Measurements from ENCODE around the gene ZKSCAN5. TPM values are rescaled to one million over a fixed set of nuclear protein-coding genes. Genes with fewer than 3 reads are reported as not detected.
"Not testable (repeated sequence)": the region's sequence is repeated elsewhere in the genome, so short reads cannot be mapped to it uniquely, and the experiment has no call there.

The ZKSCAN5 gene
- total RNA-seq, 2 donors from 2014 or later: 14.9 to 18.2 TPM

DNA sequence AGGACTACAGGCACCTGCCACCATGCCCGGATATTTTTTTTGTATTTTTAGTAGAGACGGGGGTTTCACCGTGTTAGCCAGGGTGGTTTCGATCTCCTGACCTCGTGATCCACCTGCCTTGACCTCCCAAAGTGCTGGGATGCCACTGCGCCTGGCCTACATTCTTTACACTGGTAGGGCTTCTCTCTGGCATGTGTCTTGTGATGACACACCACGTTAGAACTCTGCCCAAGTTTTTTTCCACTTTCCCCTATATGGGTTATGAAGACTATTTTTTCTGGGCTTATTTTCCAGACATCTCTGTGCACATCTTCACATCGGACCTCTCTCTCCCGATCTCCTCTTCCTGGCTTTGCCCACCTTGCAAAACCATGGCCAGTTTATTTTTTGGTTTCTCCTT, 36.8 kb downstream of the ZKSCAN5 start:
- H3K4me3 Mint-ChIP-seq: no peak overlapping the region
- H3K4me1 Mint-ChIP-seq: no peaks in the 10 kb centered on the region
- H3K4me3 ChIP-seq (ENCODE audit: low read length): no peak overlapping the region
- H3K9me3 ChIP-seq (ENCODE audit: control insufficient read depth, low read length): peaks cover 14% of the 10 kb centered on the region
- no peak overlapping the region for H3K9ac ChIP-seq (ENCODE audit: extremely low read depth, low read length, poor library complexity, severe bottlenecking)
- DNase-seq: no peak
- H3K27me3 Mint-ChIP-seq (ENCODE audit: insufficient read depth): peaks cover 6% of the 10 kb centered on the region
- no peak overlapping the region for H3K27ac Mint-ChIP-seq
- no peaks in the 10 kb centered on the region for H3K4me1 ChIP-seq (ENCODE audit: control insufficient read depth, insufficient read depth, low read length)
- peaks cover 86% of the 10 kb centered on the region for H3K9me3 Mint-ChIP-seq
- H3K27me3 ChIP-seq (ENCODE audit: control insufficient read depth, insufficient read depth, low read length, poor library complexity, severe bottlenecking): no peaks in the 10 kb centered on the region
- H3K36me3 Mint-ChIP-seq (ENCODE audit: low read depth): peaks cover 27% of the 10 kb centered on the region
- no peak overlapping the region for H3K27ac ChIP-seq (ENCODE audit: low read depth, low read length)
- WGBS, 2 experiments (ENCODE audit: insufficient coverage in 1 of 2, insufficient read length in 1 of 2): 90 to 93% methylated on average over 9 of the region's 9 CpGs
- TF ChIP-seq, protein P1, sequence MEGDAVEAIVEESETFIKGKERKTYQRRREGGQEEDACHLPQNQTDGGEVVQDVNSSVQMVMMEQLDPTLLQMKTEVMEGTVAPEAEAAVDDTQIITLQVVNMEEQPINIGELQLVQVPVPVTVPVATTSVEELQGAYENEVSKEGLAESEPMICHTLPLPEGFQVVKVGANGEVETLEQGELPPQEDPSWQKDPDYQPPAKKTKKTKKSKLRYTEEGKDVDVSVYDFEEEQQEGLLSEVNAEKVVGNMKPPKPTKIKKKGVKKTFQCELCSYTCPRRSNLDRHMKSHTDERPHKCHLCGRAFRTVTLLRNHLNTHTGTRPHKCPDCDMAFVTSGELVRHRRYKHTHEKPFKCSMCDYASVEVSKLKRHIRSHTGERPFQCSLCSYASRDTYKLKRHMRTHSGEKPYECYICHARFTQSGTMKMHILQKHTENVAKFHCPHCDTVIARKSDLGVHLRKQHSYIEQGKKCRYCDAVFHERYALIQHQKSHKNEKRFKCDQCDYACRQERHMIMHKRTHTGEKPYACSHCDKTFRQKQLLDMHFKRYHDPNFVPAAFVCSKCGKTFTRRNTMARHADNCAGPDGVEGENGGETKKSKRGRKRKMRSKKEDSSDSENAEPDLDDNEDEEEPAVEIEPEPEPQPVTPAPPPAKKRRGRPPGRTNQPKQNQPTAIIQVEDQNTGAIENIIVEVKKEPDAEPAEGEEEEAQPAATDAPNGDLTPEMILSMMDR (conservative IDR thresholded peaks at IDR 0.05): no peak
- H3K36me3 ChIP-seq (ENCODE audit: control insufficient read depth, insufficient read depth, low read length): peaks cover under 1% of the 10 kb centered on the region

DNA sequence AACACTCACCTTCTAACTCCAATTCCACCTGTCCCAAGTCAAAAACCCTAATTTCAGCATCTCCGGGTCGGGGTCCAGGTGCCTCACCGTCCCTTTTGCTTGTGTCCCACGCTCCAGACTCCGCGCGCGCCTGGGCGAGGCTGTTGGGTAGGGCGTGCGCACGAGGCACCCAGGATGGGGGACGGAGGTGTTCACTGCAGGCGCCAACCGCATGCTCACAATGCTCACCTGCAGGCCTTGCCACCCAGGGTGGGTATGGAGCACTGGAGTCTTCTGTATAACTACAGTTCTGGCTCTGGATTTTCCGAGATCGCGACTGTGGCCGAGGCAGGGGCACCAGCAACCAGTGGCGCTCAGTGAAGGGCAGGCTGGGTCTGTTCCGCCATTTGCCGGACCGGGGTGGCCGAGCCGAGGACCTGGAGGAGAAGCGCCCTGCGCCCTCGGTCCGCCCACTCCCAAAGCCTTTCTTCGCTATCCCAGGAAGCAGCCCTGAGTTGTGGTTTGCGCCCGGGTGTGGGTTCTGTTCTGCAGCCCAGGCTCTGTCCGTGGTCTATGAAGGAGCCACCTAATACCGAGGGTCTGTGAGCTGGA, 38.7 kb downstream of the ZKSCAN5 start:
- Mint-ChIP-seq H3K9me3 (peaks cover 84% of the 10 kb centered on the region), H3K27ac (no peak overlapping the region), H3K4me3 (no peak overlapping the region), H3K36me3 (ENCODE audit: low read depth) (peaks cover 47% of the 10 kb centered on the region), H3K27me3 (ENCODE audit: insufficient read depth) (peaks cover 3% of the 10 kb centered on the region), H3K4me1 (no peaks in the 10 kb centered on the region)
- TF ChIP-seq, protein P1 (conservative IDR thresholded peaks at IDR 0.05): no peak
- Histone ChIP-seq H3K9ac (ENCODE audit: extremely low read depth, low read length, poor library complexity, severe bottlenecking) (no peak overlapping the region), H3K27me3 (ENCODE audit: control insufficient read depth, insufficient read depth, low read length, poor library complexity, severe bottlenecking) (no peaks in the 10 kb centered on the region), H3K36me3 (ENCODE audit: control insufficient read depth, insufficient read depth, low read length) (peaks cover 20% of the 10 kb centered on the region), H3K27ac (ENCODE audit: low read depth, low read length) (no peak overlapping the region), H3K9me3 (ENCODE audit: control insufficient read depth, low read length) (peaks cover 34% of the 10 kb centered on the region), H3K4me3 (ENCODE audit: low read length) (no peak overlapping the region), H3K4me1 (ENCODE audit: control insufficient read depth, insufficient read depth, low read length) (no peaks in the 10 kb centered on the region)
- 96% methylated on average over 19 to 34 of the region's 34 CpGs for WGBS, 2 experiments (ENCODE audit: insufficient coverage in 1 of 2, insufficient read length in 1 of 2)
- DNase-seq: no peak

DNA sequence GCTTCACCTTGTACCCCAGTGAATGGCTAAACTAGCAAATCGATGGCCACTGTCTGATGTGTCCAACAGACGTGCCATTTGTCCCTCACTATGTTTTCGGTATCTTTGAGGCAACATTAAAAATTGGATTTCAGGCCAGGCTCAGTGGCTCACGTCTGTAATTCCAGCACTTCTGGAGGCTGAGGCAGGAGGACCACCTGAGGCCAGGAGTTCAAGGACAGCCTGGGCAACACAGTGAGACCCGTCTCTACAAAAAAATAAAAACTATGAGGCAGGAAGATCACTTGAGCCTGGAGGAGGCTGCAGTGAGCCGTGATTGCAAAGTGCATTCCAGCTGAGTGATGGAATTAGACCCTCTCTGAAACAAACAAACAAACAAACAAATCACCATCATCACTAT, 39.5 kb downstream of the ZKSCAN5 start:
- no peak overlapping the region for H3K9ac ChIP-seq (ENCODE audit: extremely low read depth, low read length, poor library complexity, severe bottlenecking)
- TF ChIP-seq, protein P1 (conservative IDR thresholded peaks at IDR 0.05): no peak
- 89 to 95% methylated on average over 5 to 6 of the region's 6 CpGs for WGBS, 2 experiments (ENCODE audit: insufficient coverage in 1 of 2, insufficient read length in 1 of 2)
- no peak overlapping the region for H3K4me3 Mint-ChIP-seq
- no peak overlapping the region for H3K27ac Mint-ChIP-seq
- peaks cover 52% of the 10 kb centered on the region for H3K36me3 Mint-ChIP-seq (ENCODE audit: low read depth)
- no peaks in the 10 kb centered on the region for H3K4me1 ChIP-seq (ENCODE audit: control insufficient read depth, insufficient read depth, low read length)
- H3K9me3 ChIP-seq (ENCODE audit: control insufficient read depth, low read length): peaks cover 35% of the 10 kb centered on the region
- H3K9me3 Mint-ChIP-seq: peaks cover 83% of the 10 kb centered on the region
- H3K4me1 Mint-ChIP-seq: no peaks in the 10 kb centered on the region
- peaks cover 24% of the 10 kb centered on the region for H3K36me3 ChIP-seq (ENCODE audit: control insufficient read depth, insufficient read depth, low read length)
- H3K4me3 ChIP-seq (ENCODE audit: low read length): no peak overlapping the region
- H3K27me3 Mint-ChIP-seq (ENCODE audit: insufficient read depth): peaks cover 3% of the 10 kb centered on the region
- H3K27me3 ChIP-seq (ENCODE audit: control insufficient read depth, insufficient read depth, low read length, poor library complexity, severe bottlenecking): no peaks in the 10 kb centered on the region
- H3K27ac ChIP-seq (ENCODE audit: low read depth, low read length): no peak overlapping the region
- no peak for DNase-seq

DNA sequence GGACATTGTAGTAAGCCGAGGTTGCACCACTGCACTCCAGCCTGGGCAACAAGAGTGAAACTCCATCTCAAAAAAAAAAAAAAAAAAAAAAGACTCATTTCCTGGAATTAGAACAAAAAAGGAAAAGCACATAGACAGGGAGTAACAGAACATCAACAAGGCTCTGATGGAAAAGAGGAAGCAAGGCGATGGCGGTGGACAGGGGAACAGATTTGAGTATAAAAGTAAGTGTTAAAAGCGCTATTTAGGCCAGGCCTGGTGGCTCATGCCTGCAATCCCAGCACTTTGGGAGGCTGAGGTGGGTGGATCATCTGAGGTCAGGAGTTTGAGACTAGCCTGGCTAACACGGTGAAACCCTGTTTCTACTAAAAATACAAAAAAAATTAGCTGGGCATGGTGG, 40.8 kb downstream of the ZKSCAN5 start:
- WGBS, 2 experiments (ENCODE audit: insufficient coverage in 1 of 2, insufficient read length in 1 of 2): 95% methylated on average over 5 of the region's 5 CpGs
- H3K4me3 Mint-ChIP-seq; H3K4me3 ChIP-seq (ENCODE audit: low read length); H3K27ac Mint-ChIP-seq; H3K4me1 ChIP-seq (ENCODE audit: control insufficient read depth, insufficient read depth, low read length); H3K27ac ChIP-seq (ENCODE audit: low read depth, low read length); H3K9ac ChIP-seq (ENCODE audit: extremely low read depth, low read length, poor library complexity, severe bottlenecking); DNase-seq; H3K27me3 ChIP-seq (ENCODE audit: control insufficient read depth, insufficient read depth, low read length, poor library complexity, severe bottlenecking); H3K4me1 Mint-ChIP-seq; H3K27me3 Mint-ChIP-seq (ENCODE audit: insufficient read depth): not testable (repeated sequence)
- Mint-ChIP-seq H3K36me3 (ENCODE audit: low read depth) (peaks cover 62% of the 10 kb centered on the region), H3K9me3 (peaks cover 78% of the 10 kb centered on the region)
- Histone ChIP-seq H3K9me3 (ENCODE audit: control insufficient read depth, low read length) (peaks cover 34% of the 10 kb centered on the region), H3K36me3 (ENCODE audit: control insufficient read depth, insufficient read depth, low read length) (peaks cover 24% of the 10 kb centered on the region)

DNA sequence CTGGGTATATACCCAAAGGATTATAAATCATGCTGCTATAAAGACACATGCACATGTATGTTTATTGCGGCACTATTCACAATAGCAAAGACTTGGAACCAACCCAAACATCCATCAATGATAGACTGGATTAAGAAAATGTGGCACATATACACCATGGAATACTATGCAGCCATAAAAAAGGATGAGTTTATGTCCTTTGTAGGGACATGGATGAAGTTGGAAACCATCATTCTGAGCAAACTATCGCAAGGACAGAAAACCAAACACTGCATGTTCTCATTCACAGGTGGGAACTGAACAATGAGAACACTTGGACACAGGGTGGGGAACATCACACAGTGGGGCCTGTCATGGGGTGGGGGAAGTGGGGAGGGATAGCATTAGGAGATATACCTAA, 45.1 kb downstream of the ZKSCAN5 start:
- H3K9me3 ChIP-seq (ENCODE audit: control insufficient read depth, low read length): peaks cover 20% of the 10 kb centered on the region
- not testable (repeated sequence) for H3K27me3 Mint-ChIP-seq (ENCODE audit: insufficient read depth); H3K27ac ChIP-seq (ENCODE audit: low read depth, low read length); DNase-seq; H3K4me3 Mint-ChIP-seq; H3K4me1 ChIP-seq (ENCODE audit: control insufficient read depth, insufficient read depth, low read length); H3K9ac ChIP-seq (ENCODE audit: extremely low read depth, low read length, poor library complexity, severe bottlenecking); H3K27me3 ChIP-seq (ENCODE audit: control insufficient read depth, insufficient read depth, low read length, poor library complexity, severe bottlenecking); H3K27ac Mint-ChIP-seq; H3K4me1 Mint-ChIP-seq; H3K4me3 ChIP-seq (ENCODE audit: low read length)
- 83% methylated on average over 1 of the region's 2 CpGs; no CpG with 5 or more reads in 1 of the 2 experiments for WGBS, 2 experiments (ENCODE audit: insufficient coverage in 1 of 2, insufficient read length in 1 of 2)
- Mint-ChIP-seq H3K36me3 (ENCODE audit: low read depth) (peaks cover 47% of the 10 kb centered on the region), H3K9me3 (peaks cover 45% of the 10 kb centered on the region)
- peaks cover 26% of the 10 kb centered on the region for H3K36me3 ChIP-seq (ENCODE audit: control insufficient read depth, insufficient read depth, low read length)

All from endodermal cell (in vitro differentiated cells).